NCI-H2081 (cell line): Measurements from ENCODE around the gene MAMSTR.
"Not testable (repeated sequence)": the region's sequence is repeated elsewhere in the genome, so short reads cannot be mapped to it uniquely, and the experiment has no call there.

Experiments
- DNase-seq, 2 experiments: peaks; one replicate each; lab custom pipeline; 2025; lab: John Stamatoyannopoulos, UW

Gene MAMSTR, protein sequence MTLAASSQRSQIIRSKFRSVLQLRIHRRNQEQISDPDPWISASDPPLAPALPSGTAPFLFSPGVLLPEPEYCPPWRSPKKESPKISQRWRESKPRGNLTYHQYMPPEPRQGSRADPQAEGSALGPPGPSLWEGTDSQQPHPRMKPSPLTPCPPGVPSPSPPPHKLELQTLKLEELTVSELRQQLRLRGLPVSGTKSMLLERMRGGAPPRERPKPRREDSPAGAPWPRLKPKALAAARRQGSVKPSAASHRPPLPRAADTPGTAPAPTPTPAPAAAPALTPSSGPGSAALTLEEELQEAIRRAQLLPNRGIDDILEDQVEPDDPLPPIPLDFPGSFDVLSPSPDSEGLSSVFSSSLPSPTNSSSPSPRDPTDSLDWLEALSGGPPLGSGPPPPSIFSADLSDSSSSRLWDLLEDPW

DNA sequence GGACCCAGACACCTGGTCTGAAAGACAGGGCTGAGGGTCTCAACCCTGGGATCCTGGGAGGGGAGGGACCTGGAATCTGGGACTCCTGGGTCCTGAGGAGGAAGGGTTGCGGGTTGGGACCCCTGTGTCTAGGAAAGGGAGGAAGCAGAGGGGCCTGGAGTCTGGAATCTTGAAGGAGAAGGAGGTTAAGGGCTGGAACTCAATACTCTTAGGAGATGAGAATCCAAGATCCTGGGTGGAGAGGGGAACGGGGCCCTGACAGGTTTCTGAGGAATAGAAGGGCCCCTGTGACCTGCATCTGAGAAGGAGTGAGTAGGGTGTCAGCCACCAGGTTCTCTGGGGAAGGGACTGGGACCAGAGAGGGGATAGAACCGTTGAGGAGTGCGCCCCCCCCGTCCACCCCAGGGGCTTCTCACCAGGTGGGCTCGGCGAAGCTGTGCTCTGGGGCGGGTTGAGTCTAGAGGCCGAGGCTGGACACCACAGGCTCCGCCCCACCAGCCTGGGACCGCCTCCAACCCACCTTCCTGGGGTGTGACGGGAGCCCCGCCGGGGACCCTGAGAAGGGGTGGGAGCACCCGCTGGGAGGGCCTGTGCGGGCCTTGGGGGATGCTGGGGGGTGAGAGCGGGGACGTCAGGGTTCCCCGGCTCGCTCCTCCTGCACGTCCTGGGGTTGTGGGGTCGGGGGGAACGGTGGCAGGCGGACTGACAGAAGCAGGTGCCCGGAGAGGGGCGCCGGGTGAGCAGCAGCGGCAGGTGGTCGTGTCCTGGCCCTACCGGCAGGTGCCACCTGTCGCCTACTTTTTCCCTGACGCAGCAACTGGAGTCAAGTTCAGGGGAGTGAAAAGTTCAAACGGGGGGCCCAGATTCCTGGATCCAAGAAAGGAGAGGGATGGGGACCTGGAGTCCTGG lies at the start of gene MAMSTR:
Gene MAMSTR, minus strand, starts transcription at position 463 of the 909 bp plus-strand sequence. CDS start 694 bp downstream, outside the sequence.
- DNase-seq = no peak

DNA sequence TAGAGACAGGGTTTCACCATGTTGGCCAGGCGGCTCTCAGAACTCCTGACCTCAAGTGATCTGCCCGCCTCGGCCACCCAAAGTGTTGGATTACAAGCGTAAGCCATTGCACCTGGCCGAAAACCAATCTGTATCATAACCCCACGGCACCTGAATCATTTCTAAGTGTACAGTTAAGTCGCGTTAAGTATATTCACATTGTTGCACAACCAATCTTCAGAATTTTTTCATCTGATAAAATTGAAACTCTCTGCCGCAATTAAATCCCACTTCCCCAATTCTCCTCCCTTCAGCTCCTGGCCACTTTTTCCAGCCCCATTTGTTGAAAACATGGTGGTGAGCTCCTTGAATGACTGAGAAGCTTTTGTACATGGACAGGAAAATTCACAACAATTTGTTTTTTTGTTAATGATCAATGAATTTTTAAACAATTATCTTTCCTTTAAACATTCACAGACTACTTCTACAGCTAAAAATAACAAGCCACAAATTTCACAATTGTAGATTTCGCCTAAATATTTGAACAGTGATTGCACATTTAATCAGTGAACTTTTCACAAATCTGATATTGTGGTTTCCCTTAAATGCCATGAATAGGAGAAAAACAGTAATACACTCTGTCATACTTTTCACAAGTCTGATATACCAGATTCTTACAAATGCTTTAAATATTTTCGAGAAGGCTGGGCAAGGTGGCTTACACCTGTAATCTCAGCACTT lies 49.6 kb upstream of the MAMSTR start:
- no peak for DNase-seq

DNA sequence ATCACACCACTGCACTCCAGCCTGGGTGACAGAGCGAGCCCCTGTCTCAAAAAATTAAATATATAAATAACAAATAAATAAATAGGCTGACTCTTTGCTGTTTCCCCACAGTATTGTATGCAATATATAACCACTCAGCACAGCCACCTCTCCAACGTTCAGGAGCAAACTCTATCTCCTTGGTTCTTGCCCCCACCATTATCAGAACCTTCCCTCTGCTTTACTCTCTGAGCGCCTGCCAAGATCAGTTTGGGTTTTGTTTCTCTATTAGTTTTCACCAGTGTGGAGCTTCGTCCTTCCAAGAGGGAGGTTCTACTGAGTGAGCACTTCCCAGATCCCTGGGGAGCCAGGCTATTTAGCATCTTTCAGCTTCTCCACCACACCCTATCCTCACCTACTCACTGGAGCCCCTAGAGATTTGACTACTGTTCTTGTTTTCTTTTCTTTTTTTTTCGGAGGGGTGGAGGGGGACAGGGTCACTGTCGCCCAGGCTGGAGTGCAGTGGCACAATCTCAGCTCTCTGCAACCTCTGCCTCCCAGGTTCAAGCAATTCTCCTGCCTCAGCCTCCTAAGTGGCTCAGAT lies 48.7 kb upstream of the MAMSTR start:
- not testable (repeated sequence) for DNase-seq

DNA sequence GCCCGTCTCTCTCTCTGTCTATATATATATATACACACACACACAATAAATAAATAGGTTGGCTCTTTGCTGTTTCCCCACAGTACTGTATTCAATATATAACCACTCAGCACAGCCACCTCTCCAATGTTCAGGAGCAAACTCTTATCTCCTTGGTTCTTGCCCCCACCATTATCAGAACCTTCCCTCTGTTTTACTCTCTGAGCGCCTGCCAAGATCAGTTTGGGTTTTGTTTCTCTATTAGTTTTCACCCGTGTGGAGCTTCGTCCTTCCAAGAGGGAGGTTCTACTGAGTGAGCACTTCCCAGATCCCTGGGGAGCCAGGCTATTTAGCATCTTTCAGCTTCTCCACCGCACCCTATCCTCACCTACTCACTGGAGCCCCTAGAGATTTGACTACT lies 46.3 kb upstream of the MAMSTR start:
- DNase-seq = not testable (repeated sequence)

DNA sequence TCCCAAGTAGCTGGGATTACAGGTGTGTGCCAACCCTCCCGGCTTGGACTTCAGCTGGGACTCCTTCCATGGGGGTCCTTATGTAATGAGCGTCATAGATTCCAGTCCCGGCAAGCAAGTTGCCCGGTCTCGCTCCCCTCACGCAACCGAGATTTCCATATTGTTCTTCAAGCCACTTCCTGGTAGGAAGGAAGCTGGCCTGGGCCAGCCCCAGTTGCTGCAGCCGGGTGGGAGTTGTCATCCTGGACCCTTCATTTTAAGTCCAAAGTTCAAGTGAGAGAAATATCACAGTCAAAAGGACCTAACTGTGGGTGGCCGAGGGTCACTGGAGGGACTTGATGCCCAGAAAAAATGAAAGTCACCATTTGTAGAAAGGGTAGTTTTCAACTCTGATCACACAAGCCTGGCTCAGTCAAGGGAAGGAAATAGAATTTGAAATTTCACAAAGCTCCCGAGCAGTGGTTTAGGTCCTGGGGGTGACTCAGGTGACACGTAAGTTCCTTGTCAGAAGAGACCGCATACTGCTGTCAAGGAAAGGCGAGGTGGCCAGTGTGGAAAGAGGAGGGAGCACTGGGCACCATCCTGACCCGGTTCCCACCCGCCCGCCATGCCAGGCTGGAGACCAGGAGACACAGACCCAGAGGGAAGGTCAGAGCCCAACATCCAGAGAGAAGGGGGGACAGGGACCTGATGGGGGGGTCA lies 41.1 kb upstream of the MAMSTR start:
- DNase-seq = no peak

DNA sequence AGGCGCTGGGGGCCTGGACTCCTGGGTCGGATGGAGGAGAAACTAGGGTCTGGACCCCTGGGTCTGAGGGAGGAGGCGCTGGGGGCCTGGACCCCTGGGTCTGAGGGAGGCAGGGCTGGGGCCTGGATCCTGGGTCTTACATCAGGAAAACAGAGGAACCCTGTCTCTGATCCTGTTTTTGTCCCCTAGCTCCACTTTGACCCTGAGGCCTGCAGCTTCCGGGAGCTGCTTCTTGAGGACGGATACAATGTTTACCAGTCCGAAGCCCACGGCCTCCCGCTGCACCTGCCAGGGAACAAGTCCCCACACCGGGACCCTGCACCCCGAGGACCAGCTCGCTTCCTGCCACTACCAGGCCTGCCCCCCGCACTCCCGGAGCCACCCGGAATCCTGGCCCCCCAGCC lies 38.2 kb upstream of the MAMSTR start:
- no peak for DNase-seq

DNA sequence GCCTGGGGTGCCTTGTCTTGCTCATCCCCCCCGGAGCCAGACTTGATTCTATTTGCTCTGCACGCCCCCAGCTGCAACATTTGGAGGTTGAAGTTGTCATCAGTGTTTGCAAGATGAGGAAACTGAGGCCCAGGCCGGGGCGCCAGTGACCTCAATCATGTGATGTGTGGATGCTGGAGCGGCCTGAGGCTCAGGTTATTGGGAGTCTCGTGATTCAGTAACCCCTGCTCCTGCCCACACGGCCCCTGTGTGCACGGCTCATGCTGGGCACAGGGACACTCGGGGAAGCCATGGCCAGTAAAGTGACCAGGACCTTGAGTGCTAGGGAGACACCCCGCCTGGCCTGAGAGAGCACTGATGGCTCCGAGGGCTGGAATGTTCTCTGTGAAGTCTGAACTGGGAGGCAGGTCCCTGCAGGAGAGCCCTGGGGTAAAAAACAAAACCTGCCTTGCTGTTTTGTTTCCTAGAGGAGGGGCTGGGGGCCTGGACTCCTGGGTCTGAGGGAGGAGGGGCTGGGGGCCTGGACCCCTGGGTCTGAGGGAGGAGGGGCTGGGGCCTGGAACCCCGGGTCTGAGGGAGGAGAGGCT lies 37.7 kb upstream of the MAMSTR start:
- no peak for DNase-seq

DNA sequence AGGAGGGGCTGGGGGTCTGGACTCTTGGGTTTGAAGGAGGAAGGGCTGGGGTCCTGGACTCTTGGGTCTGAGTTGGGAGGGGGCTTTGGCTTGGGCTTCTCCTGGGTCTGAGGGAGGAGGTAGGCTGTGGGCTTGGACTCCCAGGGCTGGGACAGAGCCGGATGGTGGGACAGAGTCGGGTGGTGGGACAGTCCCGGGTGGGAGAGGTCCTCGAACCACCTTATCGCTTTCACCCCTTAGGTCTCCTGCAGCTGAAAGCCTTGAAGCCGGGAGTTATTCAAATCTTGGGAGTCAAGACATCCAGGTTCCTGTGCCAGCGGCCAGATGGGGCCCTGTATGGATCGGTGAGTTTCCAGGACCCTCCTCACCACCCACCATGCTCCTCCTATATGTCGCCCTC lies 37.2 kb upstream of the MAMSTR start:
- no peak for DNase-seq

DNA sequence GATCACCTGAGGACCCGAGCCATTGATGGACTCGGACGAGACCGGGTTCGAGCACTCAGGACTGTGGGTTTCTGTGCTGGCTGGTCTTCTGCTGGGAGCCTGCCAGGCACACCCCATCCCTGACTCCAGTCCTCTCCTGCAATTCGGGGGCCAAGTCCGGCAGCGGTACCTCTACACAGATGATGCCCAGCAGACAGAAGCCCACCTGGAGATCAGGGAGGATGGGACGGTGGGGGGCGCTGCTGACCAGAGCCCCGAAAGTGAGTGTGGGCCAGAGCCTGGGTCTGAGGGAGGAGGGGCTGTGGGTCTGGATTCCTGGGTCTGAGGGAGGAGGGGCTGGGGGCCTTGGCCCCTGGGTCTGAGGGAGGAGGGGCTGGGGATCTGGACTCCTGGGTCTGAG lies 36.7 kb upstream of the MAMSTR start:
- DNase-seq = no peak

DNA sequence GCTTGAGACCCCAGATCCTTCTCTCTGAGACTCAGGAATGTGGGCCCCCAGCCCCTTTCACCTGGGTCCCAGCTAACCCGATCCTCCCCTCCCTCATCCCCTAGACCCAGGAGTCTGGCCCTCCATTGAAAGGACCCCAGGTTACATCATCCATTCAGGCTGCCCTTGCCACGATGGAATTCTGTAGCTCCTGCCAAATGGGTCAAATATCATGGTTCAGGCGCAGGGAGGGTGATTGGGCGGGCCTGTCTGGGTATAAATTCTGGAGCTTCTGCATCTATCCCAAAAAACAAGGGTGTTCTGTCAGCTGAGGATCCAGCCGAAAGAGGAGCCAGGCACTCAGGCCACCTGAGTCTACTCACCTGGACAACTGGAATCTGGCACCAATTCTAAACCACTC lies 36.3 kb upstream of the MAMSTR start:
- no peak for DNase-seq

DNA sequence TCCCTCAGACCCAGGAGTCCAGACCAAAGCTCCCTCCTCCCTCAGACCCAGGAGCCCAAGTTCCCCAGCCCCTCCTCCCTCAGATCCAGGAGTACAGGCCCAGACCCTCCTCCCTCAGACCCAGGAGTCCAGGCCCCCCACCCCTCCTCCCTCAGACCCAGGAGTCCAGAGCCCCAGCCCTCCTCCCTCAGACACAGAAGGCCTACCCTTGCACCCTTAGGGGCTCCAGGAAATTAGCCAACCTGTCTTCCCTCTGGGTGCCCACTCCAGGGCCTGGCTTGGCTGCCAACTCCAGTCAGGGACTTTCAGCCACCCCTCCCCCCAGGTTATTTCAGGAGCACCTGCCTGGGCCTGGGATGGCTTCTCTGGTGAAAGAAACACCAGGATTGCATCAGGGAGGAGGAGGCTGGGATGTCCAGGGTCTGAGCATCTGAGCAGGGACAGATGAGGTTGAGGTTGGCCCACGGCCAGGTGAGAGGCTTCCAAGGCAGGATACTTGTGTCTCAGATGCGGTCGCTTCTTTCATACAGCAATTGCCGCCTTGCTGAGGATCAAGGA lies 35.6 kb upstream of the MAMSTR start, which contains the start of gene FGF21:
Gene FGF21, plus strand, starts transcription at position 441 of the 558 bp plus-strand sequence. CDS start 713 bp downstream, outside the sequence.
- no peak for DNase-seq

DNA sequence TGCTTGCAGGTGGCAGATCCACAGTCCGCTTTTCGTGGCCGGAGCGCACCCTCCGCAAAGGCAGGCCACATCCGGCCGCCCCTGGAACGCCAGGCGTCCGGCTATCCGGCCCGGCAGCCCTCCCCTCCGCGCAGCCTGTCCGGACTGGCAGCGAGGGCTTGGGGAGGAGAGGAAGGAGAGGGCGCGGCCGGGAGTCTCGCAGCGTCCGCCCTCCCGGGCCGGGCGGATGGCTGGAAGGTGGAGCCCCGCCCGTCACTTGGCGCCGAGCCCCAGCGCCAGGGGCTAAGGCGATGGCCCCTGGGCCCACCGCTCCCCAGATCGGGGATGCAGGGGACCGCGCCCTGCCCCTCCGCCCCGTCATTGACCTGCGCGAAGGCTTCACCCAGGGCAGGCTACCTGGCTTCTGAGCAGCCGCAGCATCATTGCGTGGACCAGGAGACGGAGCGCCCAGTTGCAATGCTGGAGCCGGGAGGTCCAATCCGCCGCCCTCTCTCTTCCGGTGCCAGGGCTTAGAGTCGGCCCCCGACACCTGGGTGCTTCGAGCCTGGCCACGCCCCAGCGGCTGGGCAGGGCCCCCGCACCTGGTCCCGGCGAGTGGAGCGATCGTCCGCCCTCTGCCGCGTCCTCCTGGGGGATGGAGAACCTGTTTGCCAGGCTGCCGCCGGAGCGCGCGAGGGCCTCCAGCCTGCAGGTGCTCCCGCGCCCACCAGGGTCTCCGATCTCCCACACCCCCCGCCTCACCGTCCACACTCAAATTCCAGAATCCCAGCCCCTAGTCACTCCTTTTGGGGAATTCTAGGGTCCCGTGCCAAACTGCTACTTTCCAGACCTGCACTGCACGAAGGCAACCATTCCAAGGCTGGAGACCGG lies 33.2 kb upstream of the MAMSTR start, which contains the start of gene FUT1:
Gene FUT1, minus strand, starts transcription at position 146 of the 870 bp plus-strand sequence. CDS start 1,360 bp downstream, outside the sequence.
- peak; percentile 92 to 93 for DNase-seq

DNA sequence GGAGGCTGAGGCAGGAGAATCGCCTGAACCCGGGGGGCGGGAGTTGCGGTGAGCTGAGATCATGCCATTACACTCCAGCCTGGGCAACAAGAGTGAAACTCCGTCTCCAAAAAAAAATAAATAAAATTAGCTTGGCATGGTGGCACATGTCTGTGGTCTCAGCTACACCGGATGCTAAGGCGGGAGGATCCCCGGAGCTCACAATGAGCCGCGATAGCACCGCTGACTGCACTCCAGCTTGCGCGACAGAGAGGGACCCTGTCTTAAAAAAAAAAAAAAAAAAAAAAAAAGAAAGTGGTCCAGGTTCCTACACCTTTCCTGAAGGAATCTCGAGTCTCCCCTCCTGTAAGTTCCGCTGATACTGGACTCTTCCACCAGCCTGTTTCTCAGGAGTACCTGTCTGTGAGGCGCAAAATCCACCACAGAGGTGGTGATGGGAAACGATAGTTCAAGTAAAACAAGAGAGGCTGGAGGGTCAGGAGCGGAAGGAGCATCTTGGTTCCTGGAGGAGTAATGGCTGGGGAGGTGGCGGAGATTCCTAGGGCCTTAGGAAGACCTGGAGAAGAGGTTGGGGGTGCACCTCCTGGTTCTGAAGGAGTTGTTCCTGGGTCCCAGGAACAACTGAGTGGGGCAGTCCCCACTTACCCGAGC lies 32.4 kb upstream of the MAMSTR start:
- peak in 1 of 2 experiments; percentile 11 for DNase-seq

DNA sequence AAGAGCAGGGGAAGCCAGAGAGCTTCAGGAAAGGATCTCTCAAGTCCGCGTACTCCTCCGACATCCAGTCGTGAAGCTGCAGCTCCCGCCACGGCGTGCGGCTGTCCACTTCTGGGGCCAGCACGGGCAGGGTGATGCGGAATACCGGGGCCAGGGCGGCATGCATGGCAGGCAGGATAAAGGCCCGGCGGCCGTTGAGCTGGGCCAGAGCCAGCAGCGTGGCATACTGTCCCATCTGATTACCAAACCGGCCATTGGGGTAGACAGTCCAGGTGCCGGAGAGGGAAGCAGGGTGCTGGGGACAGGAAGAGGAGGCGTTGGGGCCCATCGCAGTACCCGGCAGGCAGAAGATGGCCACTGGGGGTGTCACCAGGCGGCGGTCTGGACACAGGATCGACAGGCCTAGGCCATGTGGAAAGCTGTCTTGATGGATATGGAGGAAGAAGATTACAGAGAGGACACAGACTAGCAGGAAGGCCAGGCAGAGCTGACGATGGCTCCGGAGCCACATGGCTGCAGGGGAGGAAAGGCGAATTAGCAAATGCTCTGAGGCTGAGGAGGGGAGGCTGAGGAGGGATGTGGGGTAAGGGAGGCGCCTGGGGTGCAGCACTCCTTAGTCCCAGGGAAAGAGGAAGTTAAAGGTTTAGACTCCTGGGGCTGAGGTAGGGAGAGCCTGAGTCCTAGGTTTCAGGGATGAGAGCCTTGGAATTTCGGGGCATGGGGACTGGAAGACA lies 31.4 kb upstream of the MAMSTR start:
- no peak for DNase-seq

DNA sequence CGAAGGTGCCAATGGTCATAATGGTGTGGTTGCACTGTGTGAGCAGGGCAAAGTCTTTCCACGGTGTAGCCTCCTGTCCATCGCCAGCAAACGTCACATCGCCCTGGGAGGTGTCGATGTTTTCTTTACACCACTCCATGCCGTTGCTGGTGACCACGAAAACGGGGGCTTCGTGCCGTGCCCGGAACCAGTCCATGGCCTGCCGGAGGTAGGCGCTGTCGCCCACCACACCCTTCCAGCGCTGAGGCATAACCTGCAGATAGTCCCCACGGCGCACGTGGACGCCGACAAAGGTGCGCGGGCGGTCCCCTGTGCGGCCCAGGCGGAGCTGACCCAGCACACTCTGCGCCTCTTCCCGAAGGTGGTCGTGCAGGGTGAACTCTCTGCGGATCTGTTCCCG lies 30.8 kb upstream of the MAMSTR start:
- no peak for DNase-seq

DNA sequence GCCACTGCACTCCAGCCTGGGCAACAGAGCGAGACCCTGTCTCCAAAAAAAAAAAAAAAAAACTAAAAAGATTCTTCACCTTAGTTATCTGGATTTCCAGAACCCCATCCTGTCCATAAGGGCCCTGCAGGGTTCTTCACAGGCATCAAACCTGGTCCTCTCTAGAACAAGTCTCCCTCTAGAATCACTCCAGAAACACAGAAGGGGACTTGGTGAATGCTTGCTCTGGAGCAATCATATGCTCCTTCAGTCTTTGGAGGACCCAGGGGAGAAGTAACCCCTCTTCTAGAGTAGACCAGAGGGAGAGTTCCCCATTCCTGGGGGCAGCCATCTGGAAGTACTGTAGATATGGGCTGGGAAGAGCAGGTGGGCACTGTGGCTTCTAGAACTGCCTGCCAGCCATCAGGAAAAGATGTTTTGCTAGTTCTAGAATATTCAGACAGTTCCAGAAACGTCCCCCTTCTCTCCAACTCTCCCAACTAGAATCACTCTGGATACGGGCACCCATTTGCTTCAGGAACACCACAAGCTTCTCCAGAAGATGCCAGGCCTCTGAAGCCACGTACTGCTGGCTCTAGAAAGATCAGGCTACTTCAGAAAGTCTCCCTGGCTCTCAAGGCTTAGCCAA lies 30.2 kb upstream of the MAMSTR start:
- no peak for DNase-seq

DNA sequence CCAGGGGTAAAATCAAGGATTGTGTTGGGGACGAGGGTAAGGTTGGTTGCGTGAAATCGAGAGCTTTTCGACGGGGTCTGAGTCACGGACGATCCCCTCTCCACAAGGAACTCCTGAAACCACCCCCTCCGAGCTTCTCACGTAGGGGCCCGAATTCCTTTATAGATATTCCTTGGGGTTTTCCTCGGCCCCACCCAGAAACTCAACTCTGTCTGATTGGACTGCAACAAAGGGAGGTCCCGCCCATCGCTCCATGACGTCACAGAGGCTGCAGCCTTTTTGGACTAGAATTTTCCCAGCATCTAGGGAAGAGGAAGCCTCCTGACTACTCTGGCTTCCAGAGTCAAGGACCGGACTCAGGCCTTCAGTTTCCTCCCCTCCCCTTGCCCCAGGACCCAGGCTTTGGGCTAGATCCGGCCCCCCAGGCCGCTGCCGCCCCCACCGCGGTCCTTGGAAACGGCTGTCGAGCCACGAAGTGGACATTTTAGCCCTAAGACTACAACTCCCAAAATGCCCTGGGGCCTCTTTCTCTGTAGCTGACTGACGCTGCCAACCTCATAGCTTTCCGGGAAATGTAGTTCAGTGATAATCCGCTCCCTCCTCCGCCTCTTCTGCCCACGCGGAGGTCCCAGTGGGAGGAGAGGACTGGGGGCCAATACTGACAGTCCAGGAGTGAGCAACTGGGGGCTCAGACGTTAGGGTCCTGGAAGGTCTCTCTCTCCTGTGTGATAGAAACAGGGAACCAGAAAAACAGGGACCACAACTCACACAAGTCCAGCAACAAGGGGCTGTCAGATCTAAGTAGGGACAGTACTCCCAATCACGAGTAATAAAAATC lies 27.4 kb upstream of the MAMSTR start, which contains the start of gene IZUMO1:
Gene IZUMO1, minus strand, starts transcription at position 172 of the 838 bp plus-strand sequence. CDS start 1,050 bp downstream, outside the sequence.
- no peak for DNase-seq
